Panc1 (cell line): ENCODE results near the gene RGS18. TPM values are rescaled to one million over a fixed set of nuclear protein-coding genes. Genes with fewer than 3 reads are reported as not detected.

Experiments
- ATAC-seq: fragments of 200-7000 bp; cut with Tn5 transposase; 2 replicates; pipeline ENCODE4 v1.9.1; 2020; ENCODE audit warnings: mild to moderate bottlenecking, moderate library complexity
- BruUV-seq: library from RNA; stranded (reverse); fragments of 400-500 nt; replicated peaks from 2 replicates; lab custom pipeline; 2021; lab: Mats Ljungman, UMichigan
- CTCF ChIA-PET: fragments of 300-600 bp; sonication (Branson Sonifier 250); formaldehyde crosslinking; loops from one replicate; lab custom pipeline; 2022; ENCODE audit warnings: antibody characterized with exemption; lab: Charles Lee
- POLR2A ChIA-PET: fragments of 300-600 bp; sonication (Branson Sonifier 250); formaldehyde crosslinking; loops from one replicate; lab custom pipeline; 2022; ENCODE audit warnings: antibody characterized with exemption; lab: Charles Lee
- DNase-seq: peaks from one replicate; pipeline ENCODE4 v3.0.0-alpha.2; 2010; ENCODE audit warnings: low read depth, low spot score
- H3K27ac ChIP-seq: 2 replicates; pipeline ENCODE4 v1.5.1; 2011; ENCODE audit warnings: mild to moderate bottlenecking, low read length, inconsistent platforms
- H3K27me3 ChIP-seq: fragments of 200-500 bp; sonication (Bioruptor generic); 2 replicates; pipeline ENCODE4 v1.6.0; 2014; ENCODE audit warnings: low read length, inconsistent platforms; ENCODE audit not compliant: control insufficient read depth, insufficient read depth
- H3K36me3 ChIP-seq: fragments of 200-500 bp; sonication (Bioruptor generic); 2 replicates; pipeline ENCODE4 v1.5.1; 2014; ENCODE audit warnings: inconsistent platforms, mild to moderate bottlenecking, low read length, moderate library complexity; ENCODE audit not compliant: control insufficient read depth, insufficient read depth
- H3K4me1 ChIP-seq: 2 replicates; pipeline ENCODE4 v1.5.1; 2011; ENCODE audit warnings: inconsistent platforms, mild to moderate bottlenecking, low read length, moderate library complexity; ENCODE audit not compliant: control insufficient read depth, insufficient read depth
- H3K4me3 ChIP-seq, 2 experiments: 2 replicates each; pipeline ENCODE4 v1.5.1; 2011 to 2012; ENCODE audit warnings: low read depth in 2 of 2, low read length in 2 of 2, mild to moderate bottlenecking in 2 of 2, inconsistent platforms in 1 of 2, moderate library complexity in 1 of 2
- H3K9me3 ChIP-seq: fragments of 200-500 bp; sonication (Bioruptor generic); 2 replicates; pipeline ENCODE4 v1.5.1; 2014; ENCODE audit warnings: low read depth, mild to moderate bottlenecking, inconsistent platforms, low read length, moderate library complexity; ENCODE audit not compliant: control insufficient read depth, insufficient read depth
- POLR2AphosphoS5 ChIP-seq: IDR thresholded peaks from 2 replicates; pipeline ENCODE4 v1.6.1; 2012; ENCODE audit warnings: mild to moderate bottlenecking, low read depth, low read length, moderate library complexity
- SIN3A ChIP-seq: IDR thresholded peaks from 2 replicates; pipeline ENCODE4 v1.6.1; 2012; ENCODE audit warnings: low read depth, mild to moderate bottlenecking, low read length, moderate library complexity, borderline replicate concordance; ENCODE audit not compliant: insufficient read depth
- TCF7L2 ChIP-seq: IDR thresholded peaks from 2 replicates; pipeline ENCODE4 v1.6.1; 2011; ENCODE audit warnings: mild to moderate bottlenecking, low read depth, low read length, inconsistent platforms
- in situ Hi-C: cut with HindIII; loops from 2 replicates; pipeline ENCODE4 v1.10.0; 2016; ENCODE audit warnings: low sequenced_read_pairs, low pct_unique_long_range_greater_than_20kb
- intact Hi-C: fragments of 100-400 bp; cut with micrococcal nuclease; formaldehyde crosslinking; loops from one replicate; pipeline ENCODE4 v1.10.0; 2022; ENCODE audit not compliant: unreplicated experiment
- total RNA-seq: library from RNA; stranded (reverse); gene quantifications from one replicate; pipeline ENCODE4 v1.2.1, GENCODE V29; 2021; ENCODE audit not compliant: unreplicated experiment
- TF ChIP-seq, protein P1 (sequence below), 2 experiments: IDR thresholded peaks; 2 replicates each; pipeline ENCODE4 v1.6.1; 2011 to 2012; ENCODE audit warnings: low read depth in 2 of 2, control low read depth in 1 of 2, low read length in 1 of 2, mild to moderate bottlenecking in 1 of 2, moderate library complexity in 1 of 2; ENCODE audit not compliant: insufficient read depth in 1 of 2
- TF ChIP-seq, protein P2 (sequence below): fragments of 450-650 bp; IDR thresholded peaks from 2 replicates; pipeline ENCODE4 v1.5.1; 2017; ENCODE audit warnings: mild to moderate bottlenecking

Gene RGS18
- total RNA-seq, 1 experiment from 2014 or later = not detected

- Histone ChIP-seq H3K27ac (no peak overlapping the region), H3K36me3 (no peaks in the 10 kb centered on the region), H3K4me3 (no peak overlapping the region), H3K27me3 (no peaks in the 10 kb centered on the region), H3K4me1 (no peaks in the 10 kb centered on the region), H3K9me3 (no peaks in the 10 kb centered on the region)
- ATAC-seq = no peak
- intact Hi-C loops (no loop called here), in situ Hi-C loops (no loop called here)
- POLR2A ChIA-PET = no interaction called here
- DNase-seq = no peak
- CTCF ChIA-PET = no interaction called here
- no TSS peak for BruUV-seq
- no peak for TF ChIP-seq POLR2AphosphoS5
- TF ChIP-seq, protein P1, sequence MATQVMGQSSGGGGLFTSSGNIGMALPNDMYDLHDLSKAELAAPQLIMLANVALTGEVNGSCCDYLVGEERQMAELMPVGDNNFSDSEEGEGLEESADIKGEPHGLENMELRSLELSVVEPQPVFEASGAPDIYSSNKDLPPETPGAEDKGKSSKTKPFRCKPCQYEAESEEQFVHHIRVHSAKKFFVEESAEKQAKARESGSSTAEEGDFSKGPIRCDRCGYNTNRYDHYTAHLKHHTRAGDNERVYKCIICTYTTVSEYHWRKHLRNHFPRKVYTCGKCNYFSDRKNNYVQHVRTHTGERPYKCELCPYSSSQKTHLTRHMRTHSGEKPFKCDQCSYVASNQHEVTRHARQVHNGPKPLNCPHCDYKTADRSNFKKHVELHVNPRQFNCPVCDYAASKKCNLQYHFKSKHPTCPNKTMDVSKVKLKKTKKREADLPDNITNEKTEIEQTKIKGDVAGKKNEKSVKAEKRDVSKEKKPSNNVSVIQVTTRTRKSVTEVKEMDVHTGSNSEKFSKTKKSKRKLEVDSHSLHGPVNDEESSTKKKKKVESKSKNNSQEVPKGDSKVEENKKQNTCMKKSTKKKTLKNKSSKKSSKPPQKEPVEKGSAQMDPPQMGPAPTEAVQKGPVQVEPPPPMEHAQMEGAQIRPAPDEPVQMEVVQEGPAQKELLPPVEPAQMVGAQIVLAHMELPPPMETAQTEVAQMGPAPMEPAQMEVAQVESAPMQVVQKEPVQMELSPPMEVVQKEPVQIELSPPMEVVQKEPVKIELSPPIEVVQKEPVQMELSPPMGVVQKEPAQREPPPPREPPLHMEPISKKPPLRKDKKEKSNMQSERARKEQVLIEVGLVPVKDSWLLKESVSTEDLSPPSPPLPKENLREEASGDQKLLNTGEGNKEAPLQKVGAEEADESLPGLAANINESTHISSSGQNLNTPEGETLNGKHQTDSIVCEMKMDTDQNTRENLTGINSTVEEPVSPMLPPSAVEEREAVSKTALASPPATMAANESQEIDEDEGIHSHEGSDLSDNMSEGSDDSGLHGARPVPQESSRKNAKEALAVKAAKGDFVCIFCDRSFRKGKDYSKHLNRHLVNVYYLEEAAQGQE (IDR thresholded peaks at IDR 0.05; ENCODE audit: insufficient read depth in 1 of 2, low read depth in 2 of 2, low read length in 1 of 2) = no peak
- TF ChIP-seq, protein P2, sequence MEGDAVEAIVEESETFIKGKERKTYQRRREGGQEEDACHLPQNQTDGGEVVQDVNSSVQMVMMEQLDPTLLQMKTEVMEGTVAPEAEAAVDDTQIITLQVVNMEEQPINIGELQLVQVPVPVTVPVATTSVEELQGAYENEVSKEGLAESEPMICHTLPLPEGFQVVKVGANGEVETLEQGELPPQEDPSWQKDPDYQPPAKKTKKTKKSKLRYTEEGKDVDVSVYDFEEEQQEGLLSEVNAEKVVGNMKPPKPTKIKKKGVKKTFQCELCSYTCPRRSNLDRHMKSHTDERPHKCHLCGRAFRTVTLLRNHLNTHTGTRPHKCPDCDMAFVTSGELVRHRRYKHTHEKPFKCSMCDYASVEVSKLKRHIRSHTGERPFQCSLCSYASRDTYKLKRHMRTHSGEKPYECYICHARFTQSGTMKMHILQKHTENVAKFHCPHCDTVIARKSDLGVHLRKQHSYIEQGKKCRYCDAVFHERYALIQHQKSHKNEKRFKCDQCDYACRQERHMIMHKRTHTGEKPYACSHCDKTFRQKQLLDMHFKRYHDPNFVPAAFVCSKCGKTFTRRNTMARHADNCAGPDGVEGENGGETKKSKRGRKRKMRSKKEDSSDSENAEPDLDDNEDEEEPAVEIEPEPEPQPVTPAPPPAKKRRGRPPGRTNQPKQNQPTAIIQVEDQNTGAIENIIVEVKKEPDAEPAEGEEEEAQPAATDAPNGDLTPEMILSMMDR = no peak
- TF ChIP-seq SIN3A = no peak
- no peak for TF ChIP-seq TCF7L2
Observed at GRCh38 chr1:192153276-192153675, 5.0 kb upstream of the RGS18 start.

DNA sequence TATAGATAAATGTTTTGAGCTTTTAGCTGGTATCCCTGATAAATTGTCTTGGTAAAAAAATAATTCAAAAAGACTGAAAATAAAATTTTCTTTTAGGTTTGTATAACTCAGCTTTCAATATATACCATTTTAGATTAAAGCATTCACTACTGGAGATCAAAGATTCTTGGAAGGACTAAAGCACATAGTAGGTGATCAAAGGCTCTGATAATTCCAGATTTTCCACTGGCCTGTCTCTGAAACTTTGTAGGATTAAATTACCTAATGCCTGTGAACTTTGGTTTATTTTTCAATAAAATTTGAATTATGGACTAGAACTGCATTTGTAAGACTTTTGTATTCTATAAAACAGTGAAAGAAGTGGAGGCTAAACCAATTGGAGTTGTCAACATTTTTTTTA lies 1.2 kb upstream of the RGS18 start:
- ChIA-PET CTCF (no interaction called here), POLR2A (no interaction called here)
- Histone ChIP-seq H3K27ac (no peak overlapping the region), H3K9me3 (no peaks in the 10 kb centered on the region), H3K4me1 (no peaks in the 10 kb centered on the region), H3K36me3 (no peaks in the 10 kb centered on the region), H3K4me3 (no peak overlapping the region), H3K27me3 (no peaks in the 10 kb centered on the region)
- TF ChIP-seq TCF7L2 = no peak
- TF ChIP-seq, protein P2 = no peak
- no peak for TF ChIP-seq POLR2AphosphoS5
- TF ChIP-seq SIN3A = no peak
- TF ChIP-seq, protein P1 (IDR thresholded peaks at IDR 0.05; ENCODE audit: insufficient read depth in 1 of 2, low read depth in 2 of 2, low read length in 1 of 2) = no peak
- BruUV-seq = no TSS peak
- DNase-seq (no peak), ATAC-seq (no peak)
- in situ Hi-C loops (no loop called here), intact Hi-C loops (no loop called here)
